GM12878 (cell line): ENCODE data around the gene ANKRD24. TPM values are rescaled to one million over a fixed set of nuclear protein-coding genes. Genes with fewer than 3 reads are reported as not detected.
"Not testable (repeated sequence)": the region's sequence is repeated elsewhere in the genome, so short reads cannot be mapped to it uniquely, and the experiment has no call there.

Experiments
- ATAC-seq: fragments of 200-7000 bp; cut with Tn5 transposase; 3 replicates; pipeline ENCODE4 v1.9.1; 2020; ENCODE audit warnings: mild to moderate bottlenecking, moderate library complexity
- BruUV-seq: library from RNA; stranded (reverse); fragments of 400-500 nt; replicated peaks from 2 replicates; lab custom pipeline; 2021; lab: Mats Ljungman, UMichigan
- CTCF ChIA-PET: fragments of 300-600 bp; sonication (Branson Sonifier 250); formaldehyde crosslinking; extraction: SDS; loops from one replicate; lab custom pipeline; 2021; ENCODE audit warnings: inconsistent platforms; lab: Yijun Ruan, JAX
- POLR2A ChIA-PET: fragments of 350-600 bp; formaldehyde crosslinking; extraction: SDS; loops from one replicate; lab custom pipeline; 2021; ENCODE audit warnings: inconsistent platforms; lab: Charles Lee
- RAD21 ChIA-PET: fragments of 300-600 bp; sonication (Branson Sonifier 250); formaldehyde crosslinking; loops from one replicate; lab custom pipeline; 2023; ENCODE audit warnings: antibody characterized with exemption; ENCODE audit not compliant: unreplicated experiment; lab: Charles Lee
- SMC1A ChIA-PET: fragments of 300-600 bp; sonication (Branson Sonifier 250); formaldehyde crosslinking; loops from one replicate; lab custom pipeline; 2023; ENCODE audit not compliant: unreplicated experiment, uncharacterized antibody; lab: Charles Lee
- DNase-seq: peaks from one replicate; pipeline ENCODE4 v3.0.0-alpha.2; 2011; ENCODE audit warnings: low read depth, low spot score
- FAIRE-seq: peaks from 3 replicates; lab custom pipeline; 2011; peaks lifted over from hg19 to GRCh38; lab: Jason Lieb, UNC
- H2AFZ ChIP-seq: 2 replicates; pipeline ENCODE4 v1.6.0; 2011; ENCODE audit warnings: low read depth, low read length, control low read depth; ENCODE audit not compliant: control insufficient read depth
- H3K27ac ChIP-seq: 2 replicates; pipeline ENCODE4 v1.5.1; 2011; ENCODE audit warnings: control low read depth; ENCODE audit not compliant: control insufficient read depth, insufficient read depth
- H3K27me3 ChIP-seq, 2 experiments: replicated peaks in 1 of 2; 2 replicates each; pipeline versions ENCODE4 v1.6.0 to v1.6.1; 2011; ENCODE audit warnings: low read length in 1 of 2; ENCODE audit not compliant: control insufficient read depth in 2 of 2, insufficient read depth in 2 of 2
- H3K36me3 ChIP-seq, 2 experiments: 2 replicates each; pipeline ENCODE4 v1.5.1; 2011; ENCODE audit warnings: low read length in 1 of 2; ENCODE audit not compliant: control insufficient read depth in 2 of 2, insufficient read depth in 2 of 2
- H3K4me1 ChIP-seq: 2 replicates; pipeline ENCODE4 v1.6.1; 2011; ENCODE audit warnings: mild to moderate bottlenecking, low read length, moderate library complexity, mixed read lengths; ENCODE audit not compliant: control insufficient read depth, insufficient read depth
- H3K4me2 ChIP-seq: 2 replicates; pipeline ENCODE4 v1.6.0; 2011; ENCODE audit warnings: control low read depth; ENCODE audit not compliant: control insufficient read depth, insufficient read depth
- H3K4me3 ChIP-seq: fragments of 200-600 bp; sonication (generic); 2 replicates; pipeline ENCODE4 v1.5.1; 2016
- H3K79me2 ChIP-seq: 2 replicates; pipeline ENCODE4 v1.6.0; 2011; ENCODE audit warnings: low read length; ENCODE audit not compliant: control insufficient read depth, insufficient read depth
- H3K9ac ChIP-seq: 2 replicates; pipeline ENCODE4 v1.8.0; 2011; ENCODE audit warnings: low read length, control low read depth, mixed read lengths; ENCODE audit not compliant: control insufficient read depth, insufficient read depth
- H3K9me3 ChIP-seq: replicated peaks from 3 replicates; pipeline ENCODE4 v1.5.1; 2011; ENCODE audit warnings: mild to moderate bottlenecking, low read length; ENCODE audit not compliant: control insufficient read depth, insufficient read depth
- H4K20me1 ChIP-seq: 2 replicates; pipeline ENCODE4 v1.6.0; 2011; ENCODE audit not compliant: control insufficient read depth, insufficient read depth
- BRCA1 ChIP-seq: IDR thresholded peaks from 2 replicates; pipeline ENCODE4 v1.6.1; 2011; ENCODE audit warnings: low read depth, low read length, improper control_type of control experiment
- CEBPB ChIP-seq, 2 experiments: fragments of 150-350 bp in 1 of 2; IDR thresholded peaks; 2 replicates each; pipeline ENCODE4 v1.6.1; 2012 to 2014; ENCODE audit warnings: low read depth in 2 of 2, low read length in 2 of 2, borderline replicate concordance in 1 of 2, inconsistent platforms in 1 of 2
- EGR1 ChIP-seq, 2 experiments: IDR thresholded peaks; 1 replicate in 1 of 2; 2 replicates in 1 of 2; pipeline ENCODE4 v1.6.1; 2011 to 2012; ENCODE audit warnings: low read depth in 2 of 2, low read length in 2 of 2, borderline replicate concordance in 1 of 2, mild to moderate bottlenecking in 1 of 2, moderate library complexity in 1 of 2
- FOXK2 ChIP-seq: fragments of 450-650 bp; IDR thresholded peaks from 2 replicates; pipeline ENCODE4 v1.6.1; 2017; ENCODE audit warnings: mild to moderate bottlenecking, moderate library complexity
- POLR2AphosphoS5 ChIP-seq: IDR thresholded peaks from 2 replicates; pipeline ENCODE4 v1.6.1; 2011; ENCODE audit warnings: mild to moderate bottlenecking, low read length, inconsistent platforms
- RBBP5 ChIP-seq: fragments of 200-600 bp; sonication (generic); conservative IDR thresholded peaks from 2 replicates; pipeline ENCODE4 v1.6.1; 2016
- WGBS: methylation state at CpG from one replicate; pipeline ENCODE4 v1.1.6; 2016; ENCODE audit warnings: low lambda C conversion rate; ENCODE audit not compliant: insufficient replicate concordance, insufficient coverage; ENCODE audit errors: missing lambda C conversion rate; 5-methylcytosine and 5-hydroxymethylcytosine counted together
- in situ Hi-C: fragments of 300-500 bp; cut with MboI; formaldehyde crosslinking; loops from 9 replicates; pipeline ENCODE4 v1.14.3; 2018; ENCODE audit warnings: mixed read lengths
- intact Hi-C: fragments of 100-400 bp; cut with micrococcal nuclease; formaldehyde crosslinking; loops from one replicate; pipeline ENCODE4 v1.14.2; 2022; ENCODE audit not compliant: unreplicated experiment
- polyA plus RNA-seq, 11 experiments: library from polyadenylated mRNA; depleted of rRNA in 4 of 11; unstranded in 6 of 11; stranded (reverse) in 5 of 11; fragments of >200 nt; fragmentation: Nextera tagmentation in 4 of 11; fragmentation: Illumina TruSeq in 1 of 11; extraction: Ambion mirVana in 4 of 11; extraction: Trizol in 1 of 11; gene quantifications; 1 replicate in 1 of 11; 2 replicates in 10 of 11; pipeline versions ENCODE4 v1.2.1 to v1.2.3, GENCODE V29; 2011 to 2016; ENCODE audit warnings: inconsistent platforms in 2 of 11, missing spikeins in 2 of 11, low read depth in 1 of 11
- total RNA-seq, 4 experiments: library from RNA; depleted of rRNA in 3 of 4; stranded (reverse); fragments of >200 nt in 3 of 4; fragmentation: Illumina TruSeq in 1 of 4; extraction: Trizol in 1 of 4; gene quantifications; 2 replicates each; pipeline versions ENCODE4 v1.2.1 to v1.2.3, GENCODE V29; 2013 to 2021
- TF ChIP-seq, protein P1 (sequence below): fragments of 450-650 bp; IDR thresholded peaks from 2 replicates; pipeline ENCODE4 v1.6.1; 2018; ENCODE audit warnings: mild to moderate bottlenecking, low read depth, moderate library complexity; ENCODE audit not compliant: partially characterized antibody
- TF ChIP-seq, protein P2 (sequence below): fragments of 450-650 bp; IDR thresholded peaks from 2 replicates; pipeline ENCODE4 v1.6.1; 2017; ENCODE audit warnings: antibody characterized with exemption, mild to moderate bottlenecking, moderate library complexity

ANKRD24 gene
- total and polyA plus RNA-seq, 10 of the 15 experiments (the other 5 are each of a cell fraction or from before 2014, with no cell fraction given), result 0.02 to 0.59 (median 0.35) TPM; not detected in 1

GRCh38 chr19:4217429-4218264 is 35.2 kb downstream of the ANKRD24 start:
- Histone ChIP-seq H3K79me2 (no peaks in the 10 kb centered on the region), H3K9me3 (no peaks in the 10 kb centered on the region; the same call in 2 of the 3 replicates), H3K36me3 (no peaks in the 10 kb centered on the region), H3K4me1 (peaks cover 31% of the 10 kb centered on the region), H2AFZ (no peak overlapping the region), H3K27ac (no peak overlapping the region), H4K20me1 (no peaks in the 10 kb centered on the region), H3K4me3 (no peak overlapping the region), H3K9ac (no peak overlapping the region), H3K4me2 (no peak overlapping the region), H3K27me3 (no peaks in the 10 kb centered on the region)
- ChIA-PET CTCF (interaction anchor here (0.9 to 1.4 kb wide), 3 partner anchors 9 to 28 kb away, joined by 3 read pairs; no protein-coding TSS in a partner anchor), RAD21 (interaction anchor here (0.8 kb wide), 1 partner anchor 230 kb away, joined by 3 read pairs; no protein-coding TSS in a partner anchor), POLR2A (interaction anchor here (0.5 kb wide), 1 partner anchor 212 kb away, joined by 5 read pairs; no protein-coding TSS in a partner anchor), SMC1A (no interaction called here)
- no TSS peak for BruUV-seq
- in situ Hi-C loops, result no loop called here
- intact Hi-C loops, result no loop called here
- no peak for TF ChIP-seq BRCA1
- TF ChIP-seq CEBPB (IDR thresholded peaks at IDR 0.05; ENCODE audit: borderline replicate concordance in 1 of 2, low read depth in 2 of 2, low read length in 2 of 2), result no peak
- TF ChIP-seq EGR1 (IDR thresholded peaks at IDR 0.05; ENCODE audit: borderline replicate concordance in 1 of 2, low read depth in 2 of 2, low read length in 2 of 2), result no peak
- no peak for TF ChIP-seq RBBP5
- TF ChIP-seq, protein P1, sequence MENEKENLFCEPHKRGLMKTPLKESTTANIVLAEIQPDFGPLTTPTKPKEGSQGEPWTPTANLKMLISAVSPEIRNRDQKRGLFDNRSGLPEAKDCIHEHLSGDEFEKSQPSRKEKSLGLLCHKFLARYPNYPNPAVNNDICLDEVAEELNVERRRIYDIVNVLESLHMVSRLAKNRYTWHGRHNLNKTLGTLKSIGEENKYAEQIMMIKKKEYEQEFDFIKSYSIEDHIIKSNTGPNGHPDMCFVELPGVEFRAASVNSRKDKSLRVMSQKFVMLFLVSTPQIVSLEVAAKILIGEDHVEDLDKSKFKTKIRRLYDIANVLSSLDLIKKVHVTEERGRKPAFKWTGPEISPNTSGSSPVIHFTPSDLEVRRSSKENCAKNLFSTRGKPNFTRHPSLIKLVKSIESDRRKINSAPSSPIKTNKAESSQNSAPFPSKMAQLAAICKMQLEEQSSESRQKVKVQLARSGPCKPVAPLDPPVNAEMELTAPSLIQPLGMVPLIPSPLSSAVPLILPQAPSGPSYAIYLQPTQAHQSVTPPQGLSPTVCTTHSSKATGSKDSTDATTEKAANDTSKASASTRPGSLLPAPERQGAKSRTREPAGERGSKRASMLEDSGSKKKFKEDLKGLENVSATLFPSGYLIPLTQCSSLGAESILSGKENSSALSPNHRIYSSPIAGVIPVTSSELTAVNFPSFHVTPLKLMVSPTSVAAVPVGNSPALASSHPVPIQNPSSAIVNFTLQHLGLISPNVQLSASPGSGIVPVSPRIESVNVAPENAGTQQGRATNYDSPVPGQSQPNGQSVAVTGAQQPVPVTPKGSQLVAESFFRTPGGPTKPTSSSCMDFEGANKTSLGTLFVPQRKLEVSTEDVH, result no peak
- no peak for TF ChIP-seq FOXK2
- no peak for TF ChIP-seq POLR2AphosphoS5
- TF ChIP-seq, protein P2, sequence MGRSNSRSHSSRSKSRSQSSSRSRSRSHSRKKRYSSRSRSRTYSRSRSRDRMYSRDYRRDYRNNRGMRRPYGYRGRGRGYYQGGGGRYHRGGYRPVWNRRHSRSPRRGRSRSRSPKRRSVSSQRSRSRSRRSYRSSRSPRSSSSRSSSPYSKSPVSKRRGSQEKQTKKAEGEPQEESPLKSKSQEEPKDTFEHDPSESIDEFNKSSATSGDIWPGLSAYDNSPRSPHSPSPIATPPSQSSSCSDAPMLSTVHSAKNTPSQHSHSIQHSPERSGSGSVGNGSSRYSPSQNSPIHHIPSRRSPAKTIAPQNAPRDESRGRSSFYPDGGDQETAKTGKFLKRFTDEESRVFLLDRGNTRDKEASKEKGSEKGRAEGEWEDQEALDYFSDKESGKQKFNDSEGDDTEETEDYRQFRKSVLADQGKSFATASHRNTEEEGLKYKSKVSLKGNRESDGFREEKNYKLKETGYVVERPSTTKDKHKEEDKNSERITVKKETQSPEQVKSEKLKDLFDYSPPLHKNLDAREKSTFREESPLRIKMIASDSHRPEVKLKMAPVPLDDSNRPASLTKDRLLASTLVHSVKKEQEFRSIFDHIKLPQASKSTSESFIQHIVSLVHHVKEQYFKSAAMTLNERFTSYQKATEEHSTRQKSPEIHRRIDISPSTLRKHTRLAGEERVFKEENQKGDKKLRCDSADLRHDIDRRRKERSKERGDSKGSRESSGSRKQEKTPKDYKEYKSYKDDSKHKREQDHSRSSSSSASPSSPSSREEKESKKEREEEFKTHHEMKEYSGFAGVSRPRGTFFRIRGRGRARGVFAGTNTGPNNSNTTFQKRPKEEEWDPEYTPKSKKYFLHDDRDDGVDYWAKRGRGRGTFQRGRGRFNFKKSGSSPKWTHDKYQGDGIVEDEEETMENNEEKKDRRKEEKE, result no peak
- no peak for ATAC-seq
- no peak for DNase-seq
- WGBS, result 92% methylated on average over 58 of the region's 81 CpGs
- no peak for FAIRE-seq

DNA sequence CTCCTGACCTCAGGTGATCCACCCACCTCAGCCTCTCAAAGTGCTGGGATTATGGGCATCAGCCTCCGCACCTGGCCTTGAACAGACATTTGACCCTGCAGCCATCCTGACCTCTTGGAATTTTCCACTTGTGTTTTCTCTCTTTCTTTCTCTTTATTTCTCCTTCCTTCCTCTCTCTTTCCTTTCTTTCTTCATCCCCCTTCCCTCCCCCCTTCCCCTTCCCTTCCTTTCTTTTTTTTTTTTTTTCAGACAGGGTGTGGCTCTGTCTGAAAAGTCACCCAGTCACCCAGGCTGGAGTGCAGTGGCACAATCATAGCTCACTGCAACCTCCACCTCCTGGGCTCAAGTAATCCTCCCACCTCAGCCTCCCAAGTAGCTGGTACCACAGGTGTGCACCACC is 36.0 kb downstream of the ANKRD24 start:
- H2AFZ ChIP-seq, ATAC-seq, H3K4me3 ChIP-seq, in situ Hi-C loops, SMC1A ChIA-PET, H3K27ac ChIP-seq, BruUV-seq, H3K4me2 ChIP-seq, DNase-seq, intact Hi-C loops, FAIRE-seq, H3K79me2 ChIP-seq, H3K36me3 ChIP-seq, H3K27me3 ChIP-seq, H3K9me3 ChIP-seq, H4K20me1 ChIP-seq, H3K9ac ChIP-seq: not testable (repeated sequence)
- ChIA-PET POLR2A (interaction anchor here (0.8 kb wide), 1 partner anchor 23 kb away, joined by 5 read pairs; no protein-coding TSS in a partner anchor), RAD21 (interaction anchor here (1.0 kb wide), 1 partner anchor 11 kb away, joined by 3 read pairs; no protein-coding TSS in a partner anchor), CTCF (interaction anchor here (1.4 kb wide), 1 partner anchor 10 kb away, joined by 4 read pairs; no protein-coding TSS in a partner anchor)
- WGBS, result 100% methylated on average over 1 of the region's 1 CpG
- H3K4me1 ChIP-seq, result peaks cover 35% of the 10 kb centered on the region
